K562 (cell line): ENCODE results near the gene ELMO1. TPM values are rescaled to one million over a fixed set of nuclear protein-coding genes. Genes with fewer than 3 reads are reported as not detected.

Experiments used
- ATAC-seq: fragments of 200-7000 bp; cut with Tn5 transposase; 3 replicates; pipeline ENCODE4 v1.9.1; 2020; ENCODE audit warnings: moderate library complexity
- BruUV-seq: library from RNA; stranded (reverse); fragments of 400-500 nt; replicated peaks from 2 replicates; lab custom pipeline; 2021; lab: Mats Ljungman, UMichigan
- CTCF ChIA-PET: fragments of 300-600 bp; formaldehyde crosslinking; extraction: SDS; loops from one replicate; lab custom pipeline; 2021; ENCODE audit warnings: low intra/inter-chr PET ratio; lab: Yijun Ruan, JAX
- POLR2A ChIA-PET: fragments of 300-600, 350-650 bp; sonication (Branson Sonifier 250); formaldehyde crosslinking; extraction: SDS; loops from one replicate; lab custom pipeline; 2021; ENCODE audit warnings: antibody characterized with exemption, inconsistent platforms; lab: Yijun Ruan, JAX
- DNase-seq, 4 experiments: peaks; one replicate each; pipeline versions ENCODE4 v3.0.0 to v3.0.0-alpha.2; 2011 to 2018; ENCODE audit warnings: low spot score in 3 of 4, mixed read lengths in 3 of 4; ENCODE audit errors: extremely low read depth in 1 of 4
- FAIRE-seq: peaks from 2 replicates; lab custom pipeline; 2011; peaks lifted over from hg19 to GRCh38; lab: Jason Lieb, UNC
- H2AFZ ChIP-seq: 2 replicates; pipeline ENCODE4 v1.6.0; 2011; ENCODE audit warnings: low read depth, low read length, control low read depth, inconsistent platforms
- H3K27ac ChIP-seq: fragments of 200-600 bp; 3 replicates; pipeline ENCODE4 v1.8.0; 2011; ENCODE audit warnings: low read depth, mild to moderate bottlenecking, control low read depth, inconsistent platforms, low read length, moderate library complexity, mixed read lengths; ENCODE audit errors: extremely low read depth
- H3K27me3 ChIP-seq, 2 experiments: fragments of 300-600 bp in 1 of 2; 2 replicates in 1 of 2; 3 replicates in 1 of 2; pipeline versions ENCODE4 v1.6.0 to v1.8.0; 2011; ENCODE audit warnings: inconsistent platforms in 2 of 2, low read length in 2 of 2, mild to moderate bottlenecking in 1 of 2, mixed read lengths in 1 of 2, moderate library complexity in 1 of 2; ENCODE audit not compliant: control insufficient read depth in 2 of 2, insufficient read depth in 2 of 2
- H3K36me3 ChIP-seq: fragments of 300-600 bp; 3 replicates; pipeline ENCODE4 v1.8.0; 2011; ENCODE audit warnings: mild to moderate bottlenecking, low read length, inconsistent platforms; ENCODE audit not compliant: control insufficient read depth, insufficient read depth
- H3K4me1 ChIP-seq, 2 experiments: fragments of 200-600 bp in 1 of 2; replicated peaks in 1 of 2; 2 replicates in 1 of 2; 3 replicates in 1 of 2; pipeline versions ENCODE4 v1.5.1 to v1.8.0; 2011; ENCODE audit warnings: inconsistent platforms in 2 of 2, low read length in 2 of 2, mild to moderate bottlenecking in 1 of 2, mixed read lengths in 1 of 2, moderate library complexity in 1 of 2; ENCODE audit not compliant: control insufficient read depth in 2 of 2, insufficient read depth in 2 of 2
- H3K4me2 ChIP-seq: 2 replicates; pipeline ENCODE4 v1.6.1; 2011; ENCODE audit warnings: low read length, control low read depth, inconsistent platforms, mixed read lengths; ENCODE audit not compliant: insufficient read depth
- H3K4me3 ChIP-seq: fragments of 200-600 bp; sonication (generic), shearing (Covaris generic); 2 replicates; pipeline ENCODE4 v1.5.1; 2016; ENCODE audit warnings: control low read depth, inconsistent platforms
- H3K79me2 ChIP-seq: fragments of 200-600 bp; 3 replicates; pipeline ENCODE4 v1.8.0; 2011; ENCODE audit warnings: low read length, inconsistent platforms; ENCODE audit not compliant: control insufficient read depth, insufficient read depth
- H3K9ac ChIP-seq, 2 experiments: 2 replicates each; pipeline versions ENCODE4 v1.6.0 to v1.6.1; 2011; ENCODE audit warnings: low read depth in 2 of 2, low read length in 2 of 2, control low read depth in 1 of 2, inconsistent platforms in 1 of 2, mild to moderate bottlenecking in 1 of 2, mixed read lengths in 1 of 2; ENCODE audit not compliant: insufficient read depth in 1 of 2
- H3K9me1 ChIP-seq: one replicate; pipeline ENCODE4 v1.6.0; 2011; ENCODE audit warnings: inconsistent platforms, mild to moderate bottlenecking, low read length, moderate library complexity; ENCODE audit not compliant: control insufficient read depth, insufficient read depth
- H3K9me3 ChIP-seq: replicated peaks from 2 replicates; pipeline ENCODE4 v1.5.1; 2011; ENCODE audit warnings: low read depth, low read length, inconsistent platforms; ENCODE audit not compliant: control insufficient read depth, insufficient read depth
- H4K20me1 ChIP-seq: replicated peaks from 2 replicates; pipeline ENCODE4 v1.6.1; 2011; ENCODE audit warnings: low read length, inconsistent platforms, mixed read lengths; ENCODE audit not compliant: control insufficient read depth, insufficient read depth
- BACH1 ChIP-seq: fragments of 200-800 bp; sonication (Bioruptor generic); IDR thresholded peaks from 2 replicates; pipeline ENCODE4 v1.6.1; 2016; ENCODE audit warnings: missing genetic modification characterization, missing compliant biosample characterization
- HSF4 ChIP-seq: fragments of 250-450 bp; sonication (Bioruptor Pico); IDR thresholded peaks from 2 replicates; pipeline ENCODE4 v2.1.2; 2022; ENCODE audit warnings: mild to moderate bottlenecking, moderate library complexity, borderline replicate concordance
- KAT8 ChIP-seq: fragments of 450-650 bp; IDR thresholded peaks from 2 replicates; pipeline ENCODE4 v1.6.1; 2016; ENCODE audit warnings: low read depth, mild to moderate bottlenecking
- KDM5B ChIP-seq: fragments of 200-600 bp; sonication (generic); IDR thresholded peaks from 2 replicates; pipeline ENCODE4 v1.6.1; 2012; ENCODE audit warnings: low read depth, mild to moderate bottlenecking, moderate library complexity, low read length, control low read depth, inconsistent platforms; ENCODE audit not compliant: insufficient replicate concordance
- NELFE ChIP-seq: IDR thresholded peaks from 2 replicates; pipeline ENCODE4 v1.6.1; 2011; ENCODE audit warnings: mild to moderate bottlenecking; ENCODE audit not compliant: insufficient read depth, insufficient read length
- NFE2 ChIP-seq: IDR thresholded peaks from 2 replicates; pipeline ENCODE4 v1.6.1; 2014; ENCODE audit warnings: antibody characterized with exemption, low read depth
- NFRKB ChIP-seq: fragments of 450-650 bp; IDR thresholded peaks from 2 replicates; pipeline ENCODE4 v1.6.1; 2016; ENCODE audit warnings: low read depth
- NR3C1 ChIP-seq: sonication (generic); formaldehyde crosslinking; IDR thresholded peaks from 2 replicates; pipeline ENCODE4 v1.8.1; 2022; ENCODE audit warnings: missing genetic modification reagents
- PHF20 ChIP-seq: fragments of 450-650 bp; IDR thresholded peaks from 2 replicates; pipeline ENCODE4 v1.6.1; 2018; ENCODE audit not compliant: partially characterized antibody
- SP2 ChIP-seq: IDR thresholded peaks from 2 replicates; pipeline ENCODE4 v1.6.1; 2011; ENCODE audit warnings: mild to moderate bottlenecking, low read depth, low read length, moderate library complexity; ENCODE audit not compliant: poor library complexity, severe bottlenecking; ENCODE audit errors: extremely low read depth
- ZBED1 ChIP-seq: IDR thresholded peaks from 2 replicates; pipeline ENCODE4 v1.6.1; 2014
- ZFP36 ChIP-seq: fragments of 150-350 bp; IDR thresholded peaks from 2 replicates; pipeline ENCODE4 v1.6.1; 2018; ENCODE audit warnings: low read length, low read depth; ENCODE audit not compliant: partially characterized antibody
- ZNF133 ChIP-seq: fragments of 250-450 bp; sonication (Bioruptor Pico); IDR thresholded peaks from 2 replicates; pipeline ENCODE4 v1.4.0; 2020; ENCODE audit warnings: mild to moderate bottlenecking
- ZNF589 ChIP-seq: fragments of 200-800 bp; sonication (Bioruptor generic); IDR thresholded peaks from 2 replicates; pipeline ENCODE4 v1.6.1; 2016; ENCODE audit warnings: low read depth, missing genetic modification characterization, missing compliant biosample characterization
- WGBS: fragments of 100-300 bp; shearing (Covaris generic); methylation state at CpG from one replicate; pipeline ENCODE4 v1.1.6; 2016; ENCODE audit warnings: low coverage, mixed read lengths; ENCODE audit not compliant: insufficient coverage; ENCODE audit errors: missing lambda C conversion rate; 5-methylcytosine and 5-hydroxymethylcytosine counted together
- in situ Hi-C: fragments of 300-500 bp; cut with MboI; formaldehyde crosslinking; loops from 4 replicates; pipeline ENCODE4 v1.15.0; 2018; ENCODE audit warnings: inconsistent platforms, mixed read lengths
- intact Hi-C: fragments of 100-400 bp; cut with micrococcal nuclease; formaldehyde crosslinking; loops from 2 replicates; pipeline ENCODE4 v1.14.2; 2022
- polyA plus RNA-seq, 8 experiments: library from polyadenylated mRNA; depleted of rRNA in 4 of 8; stranded (reverse) in 5 of 8; unstranded in 3 of 8; fragments of >200 nt; fragmentation: Nextera tagmentation in 2 of 8; fragmentation: Illumina TruSeq in 1 of 8; extraction: Ambion mirVana in 2 of 8; extraction: Trizol in 1 of 8; gene quantifications; 2 replicates each; pipeline versions ENCODE4 v1.2.1 to v1.2.3, GENCODE V29; 2011 to 2014; ENCODE audit warnings: inconsistent platforms in 1 of 8, missing spikeins in 1 of 8
- total RNA-seq, 7 experiments: library from RNA; depleted of rRNA in 6 of 7; stranded (reverse); fragments of >200 nt in 6 of 7; fragmentation: Illumina TruSeq in 2 of 7; extraction: Trizol in 2 of 7; gene quantifications; 2 replicates each; pipeline versions ENCODE4 v1.2.1 to v1.2.3, GENCODE V29; 2011 to 2021; ENCODE audit warnings: low replicate concordance in 1 of 7
- TF ChIP-seq, protein P1 (sequence below), 2 experiments: fragments of 450-650 bp in 1 of 2; sonication (generic) in 1 of 2; formaldehyde crosslinking; conservative IDR thresholded peaks; 2 replicates each; pipeline versions ENCODE4 v1.4.0 to v1.8.1; 2020 to 2022; ENCODE audit warnings: mild to moderate bottlenecking in 1 of 2, missing genetic modification reagents in 1 of 2
- TF ChIP-seq, protein P2 (sequence below): fragments of 450-650 bp; IDR thresholded peaks from 2 replicates; pipeline ENCODE4 v1.6.1; 2017; ENCODE audit warnings: mild to moderate bottlenecking, moderate library complexity
- TF ChIP-seq, protein P3 (sequence below), 2 experiments: fragments of 450-650 bp in 1 of 2; IDR thresholded peaks; 2 replicates each; pipeline ENCODE4 v1.6.1; 2011 to 2017; ENCODE audit warnings: low read depth in 2 of 2, antibody characterized with exemption in 1 of 2, borderline replicate concordance in 1 of 2, low read length in 1 of 2, mild to moderate bottlenecking in 1 of 2, mixed read lengths in 1 of 2; ENCODE audit not compliant: control insufficient read depth in 1 of 2

ELMO1 gene
- total and polyA plus RNA-seq, 9 of the 15 experiments (the other 6 are each of a cell fraction or from before 2014, with no cell fraction given), result 0.36 to 7.2 (median 3.6) TPM

DNA sequence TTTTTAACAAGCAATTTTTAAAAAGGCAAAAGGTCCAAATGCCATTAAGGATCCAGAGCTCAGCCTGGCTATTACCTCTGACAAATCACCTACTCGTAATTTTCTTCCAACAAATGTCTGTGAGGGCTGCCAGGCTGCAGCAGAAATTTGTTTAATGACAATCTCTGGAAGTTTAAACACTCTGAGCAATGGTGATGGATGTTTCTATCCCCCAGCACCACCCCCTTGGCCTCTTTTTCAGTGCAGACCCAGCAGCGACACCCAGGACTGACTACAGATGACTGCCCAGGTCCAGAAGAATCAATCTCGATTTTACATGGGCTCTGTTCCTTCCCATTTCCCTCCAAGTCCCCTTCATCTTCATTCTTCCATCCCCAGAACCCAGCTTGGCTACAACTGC lies 523.0 kb downstream of the ELMO1 start:
- ATAC-seq (no peak), FAIRE-seq (no peak), DNase-seq (no peak)
- H2AFZ ChIP-seq, result no peak overlapping the region
- no peaks in the 10 kb centered on the region for H3K27me3 ChIP-seq
- no peaks in the 10 kb centered on the region for H3K36me3 ChIP-seq
- ChIA-PET CTCF (no interaction called here), POLR2A (interaction anchor here (0.7 kb wide), 1 partner anchor 10 kb away, joined by 3 read pairs; no protein-coding TSS in a partner anchor)
- TF ChIP-seq, protein P1, sequence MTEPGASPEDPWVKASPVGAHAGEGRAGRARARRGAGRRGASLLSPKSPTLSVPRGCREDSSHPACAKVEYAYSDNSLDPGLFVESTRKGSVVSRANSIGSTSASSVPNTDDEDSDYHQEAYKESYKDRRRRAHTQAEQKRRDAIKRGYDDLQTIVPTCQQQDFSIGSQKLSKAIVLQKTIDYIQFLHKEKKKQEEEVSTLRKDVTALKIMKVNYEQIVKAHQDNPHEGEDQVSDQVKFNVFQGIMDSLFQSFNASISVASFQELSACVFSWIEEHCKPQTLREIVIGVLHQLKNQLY (CRISPR knock-in tag; conservative IDR thresholded peaks at IDR 0.05), result no peak
- TF ChIP-seq, protein P2, sequence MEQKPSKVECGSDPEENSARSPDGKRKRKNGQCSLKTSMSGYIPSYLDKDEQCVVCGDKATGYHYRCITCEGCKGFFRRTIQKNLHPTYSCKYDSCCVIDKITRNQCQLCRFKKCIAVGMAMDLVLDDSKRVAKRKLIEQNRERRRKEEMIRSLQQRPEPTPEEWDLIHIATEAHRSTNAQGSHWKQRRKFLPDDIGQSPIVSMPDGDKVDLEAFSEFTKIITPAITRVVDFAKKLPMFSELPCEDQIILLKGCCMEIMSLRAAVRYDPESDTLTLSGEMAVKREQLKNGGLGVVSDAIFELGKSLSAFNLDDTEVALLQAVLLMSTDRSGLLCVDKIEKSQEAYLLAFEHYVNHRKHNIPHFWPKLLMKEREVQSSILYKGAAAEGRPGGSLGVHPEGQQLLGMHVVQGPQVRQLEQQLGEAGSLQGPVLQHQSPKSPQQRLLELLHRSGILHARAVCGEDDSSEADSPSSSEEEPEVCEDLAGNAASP, result no peak
- no peak for TF ChIP-seq HSF4
- no peak for TF ChIP-seq KAT8
- TF ChIP-seq ZNF133, result no peak
- no peak for TF ChIP-seq ZBED1
- TF ChIP-seq KDM5B, result no peak
- TF ChIP-seq NR3C1 (CRISPR knock-in tag), result no peak
- TF ChIP-seq PHF20, result no peak
- TF ChIP-seq NFRKB, result no peak
- no peak for TF ChIP-seq NELFE
- TF ChIP-seq ZFP36, result no peak
- TF ChIP-seq, protein P3, sequence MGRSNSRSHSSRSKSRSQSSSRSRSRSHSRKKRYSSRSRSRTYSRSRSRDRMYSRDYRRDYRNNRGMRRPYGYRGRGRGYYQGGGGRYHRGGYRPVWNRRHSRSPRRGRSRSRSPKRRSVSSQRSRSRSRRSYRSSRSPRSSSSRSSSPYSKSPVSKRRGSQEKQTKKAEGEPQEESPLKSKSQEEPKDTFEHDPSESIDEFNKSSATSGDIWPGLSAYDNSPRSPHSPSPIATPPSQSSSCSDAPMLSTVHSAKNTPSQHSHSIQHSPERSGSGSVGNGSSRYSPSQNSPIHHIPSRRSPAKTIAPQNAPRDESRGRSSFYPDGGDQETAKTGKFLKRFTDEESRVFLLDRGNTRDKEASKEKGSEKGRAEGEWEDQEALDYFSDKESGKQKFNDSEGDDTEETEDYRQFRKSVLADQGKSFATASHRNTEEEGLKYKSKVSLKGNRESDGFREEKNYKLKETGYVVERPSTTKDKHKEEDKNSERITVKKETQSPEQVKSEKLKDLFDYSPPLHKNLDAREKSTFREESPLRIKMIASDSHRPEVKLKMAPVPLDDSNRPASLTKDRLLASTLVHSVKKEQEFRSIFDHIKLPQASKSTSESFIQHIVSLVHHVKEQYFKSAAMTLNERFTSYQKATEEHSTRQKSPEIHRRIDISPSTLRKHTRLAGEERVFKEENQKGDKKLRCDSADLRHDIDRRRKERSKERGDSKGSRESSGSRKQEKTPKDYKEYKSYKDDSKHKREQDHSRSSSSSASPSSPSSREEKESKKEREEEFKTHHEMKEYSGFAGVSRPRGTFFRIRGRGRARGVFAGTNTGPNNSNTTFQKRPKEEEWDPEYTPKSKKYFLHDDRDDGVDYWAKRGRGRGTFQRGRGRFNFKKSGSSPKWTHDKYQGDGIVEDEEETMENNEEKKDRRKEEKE (IDR thresholded peaks at IDR 0.05; ENCODE audit: borderline replicate concordance in 1 of 2, control insufficient read depth in 1 of 2, low read depth in 2 of 2, low read length in 1 of 2), result no peak
- TF ChIP-seq ZNF589 (CRISPR knock-in tag), result no peak
- no peak for TF ChIP-seq NFE2
- no peak for TF ChIP-seq BACH1 (tag)
- no peak for TF ChIP-seq SP2
- 0% methylated on average over 3 of the region's 3 CpGs for WGBS
- no peak overlapping the region for H3K4me2 ChIP-seq
- H3K79me2 ChIP-seq, result no peaks in the 10 kb centered on the region
- BruUV-seq, result no TSS peak
- H4K20me1 ChIP-seq, result no peaks in the 10 kb centered on the region
- H3K9ac ChIP-seq, result no peak overlapping the region
- no peak overlapping the region for H3K4me3 ChIP-seq
- H3K4me1 ChIP-seq, result no peaks in the 10 kb centered on the region; a peak in 1 of 5 replicates
- H3K27ac ChIP-seq, result no peak overlapping the region
- H3K9me1 ChIP-seq, result no peaks in the 10 kb centered on the region
- intact Hi-C loops (no loop called here), in situ Hi-C loops (no loop called here)
- H3K9me3 ChIP-seq, result no peaks in the 10 kb centered on the region
